Measurements from ENCODE around the gene SLC35D1.

Gene SLC35D1

GRCh38 chr1:67029472-67029871 is 24.5 kb downstream of the SLC35D1 start:
- TF ChIP-seq SIN3A (IDR thresholded peaks at IDR 0.05; ENCODE audit: borderline replicate concordance, insufficient read depth, low read length) = no peak
- no peak for TF ChIP-seq TAF1 (IDR thresholded peaks at IDR 0.05; ENCODE audit: borderline replicate concordance, insufficient read depth, low read length)
- TF ChIP-seq REST (IDR thresholded peaks at IDR 0.05; ENCODE audit: insufficient read depth in 1 of 2, low read depth in 2 of 2, low read length in 2 of 2) = no peak
- TF ChIP-seq POLR2AphosphoS5 (IDR thresholded peaks at IDR 0.05; ENCODE audit: low read depth, low read length) = no peak
- TF ChIP-seq FOXP2 (optimal IDR thresholded peaks at IDR 0.05; ENCODE audit: borderline replicate concordance, extremely low read depth, extremely low read length, insufficient read depth) = no peak

- TF ChIP-seq SIN3A (IDR thresholded peaks at IDR 0.05; ENCODE audit: borderline replicate concordance, insufficient read depth, low read length) (no peak), REST (IDR thresholded peaks at IDR 0.05; ENCODE audit: insufficient read depth in 1 of 2, low read depth in 2 of 2, low read length in 2 of 2) (no peak), FOXP2 (optimal IDR thresholded peaks at IDR 0.05; ENCODE audit: borderline replicate concordance, extremely low read depth, extremely low read length, insufficient read depth) (no peak), POLR2AphosphoS5 (IDR thresholded peaks at IDR 0.05; ENCODE audit: low read depth, low read length) (no peak), TAF1 (IDR thresholded peaks at IDR 0.05; ENCODE audit: borderline replicate concordance, insufficient read depth, low read length) (no peak)
These were observed 33.2 kb downstream of the SLC35D1 start for GRCh38 chr1:67020765-67021164.

- no peak for TF ChIP-seq FOXP2 (optimal IDR thresholded peaks at IDR 0.05; ENCODE audit: borderline replicate concordance, extremely low read depth, extremely low read length, insufficient read depth)
- no peak for TF ChIP-seq TAF1 (IDR thresholded peaks at IDR 0.05; ENCODE audit: borderline replicate concordance, insufficient read depth, low read length)
- no peak for TF ChIP-seq POLR2AphosphoS5 (IDR thresholded peaks at IDR 0.05; ENCODE audit: low read depth, low read length)
- no peak for TF ChIP-seq SIN3A (IDR thresholded peaks at IDR 0.05; ENCODE audit: borderline replicate concordance, insufficient read depth, low read length)
- TF ChIP-seq REST (IDR thresholded peaks at IDR 0.05; ENCODE audit: insufficient read depth in 1 of 2, low read depth in 2 of 2, low read length in 2 of 2) = no peak
These were observed 33.6 kb downstream of the SLC35D1 start for GRCh38 chr1:67020304-67020703.

GRCh38 chr1:67019600-67020136 is 34.3 kb downstream of the SLC35D1 start:
- TF ChIP-seq REST (IDR thresholded peaks at IDR 0.05; ENCODE audit: insufficient read depth in 1 of 2, low read depth in 2 of 2, low read length in 2 of 2) (no peak), POLR2AphosphoS5 (IDR thresholded peaks at IDR 0.05; ENCODE audit: low read depth, low read length) (no peak), SIN3A (IDR thresholded peaks at IDR 0.05; ENCODE audit: borderline replicate concordance, insufficient read depth, low read length) (no peak), FOXP2 (optimal IDR thresholded peaks at IDR 0.05; ENCODE audit: borderline replicate concordance, extremely low read depth, extremely low read length, insufficient read depth) (no peak), TAF1 (IDR thresholded peaks at IDR 0.05; ENCODE audit: borderline replicate concordance, insufficient read depth, low read length) (no peak)

- TF ChIP-seq SIN3A (IDR thresholded peaks at IDR 0.05; ENCODE audit: borderline replicate concordance, insufficient read depth, low read length) (no peak), FOXP2 (optimal IDR thresholded peaks at IDR 0.05; ENCODE audit: borderline replicate concordance, extremely low read depth, extremely low read length, insufficient read depth) (no peak), TAF1 (IDR thresholded peaks at IDR 0.05; ENCODE audit: borderline replicate concordance, insufficient read depth, low read length) (no peak), POLR2AphosphoS5 (IDR thresholded peaks at IDR 0.05; ENCODE audit: low read depth, low read length) (no peak), REST (IDR thresholded peaks at IDR 0.05; ENCODE audit: insufficient read depth in 1 of 2, low read depth in 2 of 2, low read length in 2 of 2) (no peak)
These were observed 34.8 kb downstream of the SLC35D1 start for GRCh38 chr1:67019121-67019520.

Measured in PFSK-1 (cell line).